MM.1S (cell line): ENCODE measurements around the gene BTBD17.

ENCODE experiments used
- EZH2phosphoT487 ChIP-seq: fragments of 300-600 bp; sonication (generic); IDR thresholded peaks from 2 replicates; pipeline ENCODE4 v1.6.1; 2018; ENCODE audit warnings: antibody characterized with exemption, low read length
- TF ChIP-seq, protein P1 (sequence below): fragments of 300-600 bp; sonication (generic); IDR thresholded peaks from 2 replicates; pipeline ENCODE4 v1.5.1; 2016; ENCODE audit warnings: antibody characterized with exemption, low read length, mixed read lengths

DNA sequence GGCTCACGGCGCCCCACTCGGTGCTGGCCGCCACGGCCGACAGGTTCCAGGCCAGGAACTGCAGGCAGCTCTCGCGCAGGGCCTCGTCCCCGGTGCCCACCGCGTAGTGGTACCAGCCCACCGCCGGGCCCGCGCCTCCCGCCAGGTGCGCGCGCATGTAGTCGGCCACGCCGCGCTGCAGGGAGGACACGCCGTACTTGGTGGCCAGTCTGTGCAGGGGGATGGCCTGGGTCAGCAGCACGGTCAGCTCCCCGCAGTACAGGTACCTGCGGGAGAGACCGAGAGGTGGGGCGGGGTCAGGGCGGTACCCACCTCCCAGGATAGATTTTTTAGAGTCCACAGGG is 4.2 kb downstream of the BTBD17 start:
- TF ChIP-seq, protein P1, sequence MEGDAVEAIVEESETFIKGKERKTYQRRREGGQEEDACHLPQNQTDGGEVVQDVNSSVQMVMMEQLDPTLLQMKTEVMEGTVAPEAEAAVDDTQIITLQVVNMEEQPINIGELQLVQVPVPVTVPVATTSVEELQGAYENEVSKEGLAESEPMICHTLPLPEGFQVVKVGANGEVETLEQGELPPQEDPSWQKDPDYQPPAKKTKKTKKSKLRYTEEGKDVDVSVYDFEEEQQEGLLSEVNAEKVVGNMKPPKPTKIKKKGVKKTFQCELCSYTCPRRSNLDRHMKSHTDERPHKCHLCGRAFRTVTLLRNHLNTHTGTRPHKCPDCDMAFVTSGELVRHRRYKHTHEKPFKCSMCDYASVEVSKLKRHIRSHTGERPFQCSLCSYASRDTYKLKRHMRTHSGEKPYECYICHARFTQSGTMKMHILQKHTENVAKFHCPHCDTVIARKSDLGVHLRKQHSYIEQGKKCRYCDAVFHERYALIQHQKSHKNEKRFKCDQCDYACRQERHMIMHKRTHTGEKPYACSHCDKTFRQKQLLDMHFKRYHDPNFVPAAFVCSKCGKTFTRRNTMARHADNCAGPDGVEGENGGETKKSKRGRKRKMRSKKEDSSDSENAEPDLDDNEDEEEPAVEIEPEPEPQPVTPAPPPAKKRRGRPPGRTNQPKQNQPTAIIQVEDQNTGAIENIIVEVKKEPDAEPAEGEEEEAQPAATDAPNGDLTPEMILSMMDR: no peak
- no peak for TF ChIP-seq EZH2phosphoT487
